ENCODE data around the gene SMG5. TPM values are rescaled to one million over a fixed set of nuclear protein-coding genes. Genes with fewer than 3 reads are reported as not detected.

Gene SMG5
- total RNA-seq, 1 donor from 2014 or later, result 103 TPM

GRCh38 chr1:156214024-156214748 lies 68.4 kb downstream of the SMG5 start:
- no peak for DNase-seq (ENCODE audit: low spot score in 2 of 2, unreplicated experiment in 2 of 2)
- H3K4me1 Mint-ChIP-seq, result peaks cover 12% of the 10 kb centered on the region
- no peak for TF ChIP-seq CTCF (IDR thresholded peaks at IDR 0.05; ENCODE audit: unreplicated experiment)

DNA sequence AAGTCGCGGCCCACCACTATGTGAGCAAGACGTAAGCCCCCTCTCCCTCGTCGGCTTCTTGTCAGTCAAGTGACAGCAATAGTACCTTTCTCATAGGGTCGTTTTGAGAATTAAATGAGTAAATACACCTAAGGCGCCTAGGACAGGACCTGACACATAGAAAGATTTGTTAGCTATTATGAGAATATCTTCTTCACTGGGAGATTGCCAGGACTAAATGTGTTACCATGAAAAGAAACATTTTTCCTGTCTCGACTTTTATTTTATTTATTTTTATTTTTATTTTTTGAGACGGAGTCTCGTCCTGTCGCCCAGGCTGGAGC lies 69.0 kb downstream of the SMG5 start:
- peaks cover 12% of the 10 kb centered on the region for H3K36me3 Mint-ChIP-seq

More at GRCh38 chr1:156214024-156214748, 68.4 kb downstream of the SMG5 start:
- peak overlapping the region; percentile 94 for H3K4me3 Mint-ChIP-seq
- H3K27me3 Mint-ChIP-seq (ENCODE audit: low read depth), result no peaks in the 10 kb centered on the region
- H3K27ac Mint-ChIP-seq, result peak overlapping the region; percentile 87
- peaks cover 11% of the 10 kb centered on the region for H3K36me3 Mint-ChIP-seq
- no peaks in the 10 kb centered on the region for H3K9me3 Mint-ChIP-seq

GRCh38 chr1:156212833-156213643 lies 69.6 kb downstream of the SMG5 start, which contains the start of gene PMF1:
TSS of gene PMF1 (plus strand) at chr1:156213007. CDS start at chr1:156213016, 9 bp downstream.
- no peak for TF ChIP-seq CTCF (IDR thresholded peaks at IDR 0.05; ENCODE audit: unreplicated experiment)
- Mint-ChIP-seq H3K9me3 (no peaks in the 10 kb centered on the region), H3K4me3 (peak within 1 kb of the TSS; percentile 94), H3K4me1 (peaks cover 12% of the 10 kb centered on the region), H3K27me3 (ENCODE audit: low read depth) (no peaks in the 10 kb centered on the region), H3K36me3 (peaks cover 15% of the 10 kb centered on the region), H3K27ac (peak within 1 kb of the TSS; percentile 100)
- DNase-seq (ENCODE audit: low spot score in 2 of 2, unreplicated experiment in 2 of 2), result peak; percentile 91 to 96

More for the DNA sequence above, 69.0 kb downstream of the SMG5 start:
- Mint-ChIP-seq H3K4me1 (peaks cover 12% of the 10 kb centered on the region), H3K4me3 (peak overlapping the region; percentile 94), H3K27ac (peak overlapping the region; percentile 100), H3K27me3 (ENCODE audit: low read depth) (no peaks in the 10 kb centered on the region), H3K9me3 (no peaks in the 10 kb centered on the region)
- TF ChIP-seq CTCF (IDR thresholded peaks at IDR 0.05; ENCODE audit: unreplicated experiment), result no peak
- DNase-seq (ENCODE audit: low spot score in 2 of 2, unreplicated experiment in 2 of 2), result no peak

GRCh38 chr1:156212130-156212529 lies 70.5 kb downstream of the SMG5 start:
- Mint-ChIP-seq H3K9me3 (no peaks in the 10 kb centered on the region), H3K36me3 (peaks cover 12% of the 10 kb centered on the region), H3K4me3 (peak overlapping the region; percentile 94), H3K27ac (peak overlapping the region; percentile 100), H3K4me1 (peaks cover 12% of the 10 kb centered on the region), H3K27me3 (ENCODE audit: low read depth) (no peaks in the 10 kb centered on the region)
- DNase-seq (ENCODE audit: low spot score in 2 of 2, unreplicated experiment in 2 of 2), result no peak
- TF ChIP-seq CTCF (IDR thresholded peaks at IDR 0.05; ENCODE audit: unreplicated experiment), result no peak

- Mint-ChIP-seq H3K4me1 (peaks cover 12% of the 10 kb centered on the region), H3K27ac (no peak overlapping the region), H3K36me3 (peaks cover 12% of the 10 kb centered on the region), H3K27me3 (ENCODE audit: low read depth) (no peaks in the 10 kb centered on the region), H3K4me3 (no peak overlapping the region), H3K9me3 (no peaks in the 10 kb centered on the region)
- no peak for DNase-seq (ENCODE audit: low spot score in 2 of 2, unreplicated experiment in 2 of 2)
- TF ChIP-seq CTCF (IDR thresholded peaks at IDR 0.05; ENCODE audit: unreplicated experiment), result no peak
These were observed 71.4 kb downstream of the SMG5 start for GRCh38 chr1:156211243-156211642.
